OCI-M2 (cell line): Measurements from ENCODE around the gene LTA4H.

ENCODE experiments used
- DNase-seq: peaks from one replicate; lab custom pipeline; 2025; ENCODE audit not compliant: unreplicated experiment; lab: John Stamatoyannopoulos, UW

Gene LTA4H

GRCh38 chr12:96034621-96035282 lies 635 bp downstream of the LTA4H start:
- no peak for DNase-seq

DNA sequence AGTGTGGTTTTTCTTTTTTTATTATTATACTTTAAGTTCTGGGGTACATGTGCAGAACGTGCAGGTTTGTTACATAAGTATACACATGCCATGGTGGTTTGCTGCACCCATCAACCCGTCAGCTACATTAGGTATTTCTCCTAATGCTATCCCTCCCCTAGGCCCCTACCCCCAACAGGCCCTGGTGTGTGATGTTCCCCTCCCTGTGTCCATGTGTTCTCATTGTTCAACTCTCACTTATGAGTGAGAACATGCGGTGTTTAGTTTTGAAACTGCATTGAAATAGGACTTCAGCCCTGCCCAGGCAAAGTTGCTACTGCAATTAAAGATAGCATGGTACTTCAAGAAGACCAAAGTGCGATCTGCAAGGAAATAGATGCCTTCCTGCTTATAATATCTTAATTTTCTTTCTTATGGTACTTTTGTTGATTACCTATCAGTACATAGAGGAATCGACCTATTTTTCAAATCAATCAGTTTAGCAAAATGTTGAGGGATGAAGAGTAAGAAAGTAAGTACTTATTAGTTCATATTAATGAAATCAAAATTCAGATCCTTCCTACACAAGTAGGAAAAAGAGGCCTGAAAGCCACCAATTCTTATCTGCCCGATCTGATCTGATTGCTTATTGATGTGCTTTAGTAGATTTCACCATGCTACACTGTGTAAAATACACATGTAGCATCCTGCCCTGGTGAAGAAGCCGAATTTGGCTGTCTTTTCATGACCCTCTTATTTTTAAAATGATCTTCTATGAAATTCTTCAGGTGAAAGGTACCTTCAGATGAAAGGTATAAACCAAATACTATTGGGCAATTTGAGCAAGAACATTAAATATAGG lies 1.6 kb downstream of the LTA4H start:
- no peak for DNase-seq

DNA sequence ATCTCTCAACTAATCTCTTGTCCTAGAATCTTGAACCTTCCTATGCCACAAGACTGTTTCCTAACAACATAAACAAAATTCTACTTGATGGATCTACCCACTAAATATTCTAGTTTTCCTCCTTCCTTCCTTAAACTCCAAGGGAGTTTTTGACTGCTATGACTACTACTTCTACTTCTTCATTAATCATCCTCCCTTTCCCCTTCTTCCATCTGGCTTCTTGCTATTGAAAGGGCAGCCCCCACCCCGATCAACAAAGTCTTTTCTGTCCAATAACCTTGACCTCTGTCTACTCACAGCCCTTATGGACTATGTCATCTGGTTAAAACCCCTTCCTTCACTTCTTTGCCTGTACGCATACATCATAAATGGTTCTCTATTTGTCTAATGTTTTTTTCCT lies 5.6 kb downstream of the LTA4H start:
- DNase-seq, result no peak

GRCh38 chr12:96028538-96028937 lies 6.8 kb downstream of the LTA4H start:
- no peak for DNase-seq

DNA sequence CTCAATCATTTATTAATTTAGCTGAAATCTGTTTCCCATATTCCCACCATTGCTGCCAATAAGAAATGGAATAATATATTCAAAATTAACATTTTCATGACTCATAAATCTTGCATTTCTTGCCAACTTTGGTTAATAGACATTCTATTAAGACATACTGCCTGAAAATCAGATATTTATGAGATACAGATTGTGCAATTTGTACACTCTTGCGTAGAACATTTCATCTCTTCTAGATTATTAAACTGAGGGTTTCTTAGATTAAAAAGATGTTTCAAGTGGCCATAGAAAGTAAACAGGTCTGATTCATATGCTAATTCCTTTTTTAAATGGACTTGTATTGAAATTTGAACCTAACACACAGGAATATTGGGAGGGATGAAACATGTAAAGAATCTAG lies 9.1 kb downstream of the LTA4H start:
- DNase-seq, result no peak

- DNase-seq, result no peak
Measured at GRCh38 chr12:96025518-96025917, 9.9 kb downstream of the LTA4H start.

- no peak for DNase-seq
Measured at GRCh38 chr12:96020314-96021003, 14.9 kb downstream of the LTA4H start.

DNA sequence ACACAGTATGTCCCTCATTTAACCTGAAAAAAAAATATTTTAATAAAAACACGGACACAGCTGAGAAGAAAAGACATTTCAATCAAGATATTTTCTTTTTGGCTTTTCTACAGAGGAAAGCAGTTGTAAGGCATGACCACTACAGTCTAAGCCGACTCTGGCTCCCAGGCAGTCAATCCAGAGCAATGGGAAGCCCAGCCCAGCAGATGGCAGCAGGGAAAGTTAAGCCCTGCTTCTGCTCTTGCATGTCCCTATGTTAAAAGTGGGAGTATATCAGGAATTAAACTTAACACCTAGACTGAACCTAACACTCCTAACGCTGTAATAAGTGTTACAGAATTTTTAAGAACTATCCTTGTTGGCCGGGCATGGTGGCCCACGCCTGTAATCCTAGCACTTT lies 19.7 kb downstream of the LTA4H start:
- DNase-seq, result no peak

GRCh38 chr12:96014943-96015599 lies 20.3 kb downstream of the LTA4H start:
- no peak for DNase-seq

DNA sequence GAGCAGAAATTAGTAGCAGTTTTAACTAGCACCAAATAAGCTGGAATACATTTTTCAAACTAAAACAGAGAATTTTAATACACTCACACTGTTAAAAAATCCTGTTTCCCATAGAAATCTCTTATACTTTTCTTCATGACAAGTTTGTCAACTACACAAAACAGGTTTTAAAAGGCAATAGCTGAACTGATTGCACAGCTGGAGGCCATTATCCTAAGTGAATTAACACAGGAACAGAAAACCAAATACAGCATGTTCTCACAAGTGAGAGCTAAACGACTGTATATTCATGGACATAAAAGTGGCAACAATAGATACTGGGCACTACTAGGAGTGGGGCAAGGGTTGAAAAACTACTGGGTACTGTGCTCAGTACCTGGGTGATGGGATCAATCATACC lies 27.7 kb downstream of the LTA4H start:
- DNase-seq, result no peak

DNA sequence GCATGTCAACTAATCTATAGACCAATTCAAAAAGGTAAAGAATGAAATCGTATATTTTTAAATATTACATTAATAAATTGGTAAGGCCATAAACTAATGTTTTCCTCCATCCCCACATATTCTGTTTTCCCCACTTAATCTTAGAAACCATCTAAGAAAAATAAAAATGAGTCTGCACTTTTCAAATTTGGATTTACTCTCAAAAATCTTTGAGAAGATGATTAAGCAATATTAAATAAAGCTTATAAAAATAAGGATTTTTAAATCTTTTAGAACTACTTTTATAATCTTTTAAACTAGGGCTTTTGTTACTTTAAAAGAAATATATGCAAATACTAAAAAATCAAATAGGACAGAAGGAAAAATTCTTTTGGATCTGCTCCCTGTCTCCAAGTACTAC lies 28.7 kb downstream of the LTA4H start:
- no peak for DNase-seq

GRCh38 chr12:96000858-96001257 lies 34.5 kb downstream of the LTA4H start:
- no peak for DNase-seq

- no peak for DNase-seq
Measured at GRCh38 chr12:95999484-95999883, 35.9 kb downstream of the LTA4H start.

DNA sequence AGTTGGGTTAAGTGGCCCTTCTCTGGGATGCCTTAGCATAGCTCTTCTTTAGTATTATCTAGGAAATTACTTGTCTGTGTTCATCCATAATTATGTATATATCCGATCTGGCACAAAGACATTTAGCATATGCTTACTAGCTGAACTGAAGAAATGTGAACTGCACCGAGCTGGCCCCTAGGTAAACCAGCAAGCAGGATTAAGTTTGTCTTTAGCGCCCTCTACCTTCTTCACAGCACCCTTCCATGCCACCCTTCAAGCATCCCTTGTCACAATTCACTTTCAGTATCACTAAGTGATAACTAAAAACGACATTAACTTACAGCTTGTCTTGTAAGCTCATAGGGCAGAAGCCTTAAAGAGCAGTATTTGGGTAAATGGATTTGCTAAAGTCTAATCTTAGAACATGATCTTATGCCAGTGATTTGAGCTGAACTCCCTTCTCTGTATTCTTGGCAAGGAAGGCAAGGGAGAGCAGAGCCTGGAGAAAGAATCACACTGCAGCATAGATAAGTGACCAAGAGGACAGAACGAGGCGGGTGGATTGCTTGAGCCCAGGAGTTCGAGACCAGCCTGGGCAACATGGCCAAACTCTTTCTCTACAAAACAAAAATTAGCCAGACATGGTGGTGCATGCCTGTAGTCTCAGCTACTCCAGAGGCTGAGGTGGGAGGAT lies 36.6 kb downstream of the LTA4H start:
- DNase-seq, result no peak

DNA sequence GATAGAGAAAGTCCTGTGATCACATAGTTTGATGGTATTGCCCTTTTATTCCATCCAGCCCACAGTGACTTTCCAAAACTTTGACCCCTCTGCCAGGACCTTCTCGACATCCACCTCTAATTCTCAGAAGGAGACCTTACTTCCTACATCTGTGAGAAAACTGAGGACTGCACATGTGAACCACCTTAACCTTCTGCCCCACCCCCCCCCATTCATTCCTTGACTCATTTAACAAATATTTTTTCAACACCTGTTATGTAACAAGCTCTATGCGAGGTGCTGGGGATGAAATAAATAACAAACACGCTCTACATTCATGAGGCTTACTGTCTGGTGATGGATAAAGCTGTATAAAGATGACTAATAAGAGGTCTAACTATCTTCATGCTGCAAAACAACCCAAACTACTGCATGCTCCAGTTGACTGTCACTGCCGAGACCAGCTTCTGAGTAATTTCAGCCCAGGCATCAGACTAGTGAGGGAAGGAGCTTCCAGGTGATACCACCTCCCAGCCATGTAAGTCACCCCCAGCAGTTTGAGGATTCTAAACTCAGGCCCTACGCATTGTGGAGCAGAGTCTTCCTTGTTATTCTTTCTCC lies 37.4 kb downstream of the LTA4H start:
- DNase-seq, result no peak

- DNase-seq, result no peak
Measured at GRCh38 chr12:95997276-95997675, 38.1 kb downstream of the LTA4H start.

DNA sequence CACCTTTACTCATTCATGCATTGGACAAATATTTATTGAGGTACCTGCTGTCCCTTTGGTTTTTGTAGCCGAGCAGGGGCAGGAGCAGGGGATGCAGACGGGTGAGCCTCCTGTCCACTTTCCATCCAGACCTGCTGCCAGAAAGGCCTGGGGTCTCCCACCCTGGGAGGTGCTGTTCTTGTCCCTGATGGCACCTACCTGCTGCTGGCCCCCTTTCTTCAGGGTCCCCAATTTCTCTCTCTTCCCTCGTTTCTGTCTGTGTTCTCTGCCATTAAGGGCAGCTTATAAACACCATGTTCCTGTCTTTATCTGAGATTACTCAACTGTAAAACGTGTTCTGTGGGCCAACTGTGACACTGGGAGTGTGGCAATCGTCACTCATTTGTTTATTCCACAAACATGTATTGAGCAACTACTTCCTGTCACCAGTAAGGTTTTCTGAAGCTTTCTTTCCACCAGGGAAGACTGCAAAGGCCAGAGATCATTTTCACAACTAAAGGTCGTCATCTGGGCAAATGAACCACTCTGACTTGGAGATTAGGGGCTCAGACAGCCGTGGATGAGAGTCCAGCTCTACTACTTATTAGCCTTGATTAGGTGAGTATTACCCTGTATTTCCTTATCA lies 39.2 kb downstream of the LTA4H start, which contains the start of gene HAL:
Gene HAL (minus strand): TSS at position 311 of the 625 bp plus-strand sequence. CDS start 434 bp downstream, outside the sequence.
- DNase-seq, result no peak

DNA sequence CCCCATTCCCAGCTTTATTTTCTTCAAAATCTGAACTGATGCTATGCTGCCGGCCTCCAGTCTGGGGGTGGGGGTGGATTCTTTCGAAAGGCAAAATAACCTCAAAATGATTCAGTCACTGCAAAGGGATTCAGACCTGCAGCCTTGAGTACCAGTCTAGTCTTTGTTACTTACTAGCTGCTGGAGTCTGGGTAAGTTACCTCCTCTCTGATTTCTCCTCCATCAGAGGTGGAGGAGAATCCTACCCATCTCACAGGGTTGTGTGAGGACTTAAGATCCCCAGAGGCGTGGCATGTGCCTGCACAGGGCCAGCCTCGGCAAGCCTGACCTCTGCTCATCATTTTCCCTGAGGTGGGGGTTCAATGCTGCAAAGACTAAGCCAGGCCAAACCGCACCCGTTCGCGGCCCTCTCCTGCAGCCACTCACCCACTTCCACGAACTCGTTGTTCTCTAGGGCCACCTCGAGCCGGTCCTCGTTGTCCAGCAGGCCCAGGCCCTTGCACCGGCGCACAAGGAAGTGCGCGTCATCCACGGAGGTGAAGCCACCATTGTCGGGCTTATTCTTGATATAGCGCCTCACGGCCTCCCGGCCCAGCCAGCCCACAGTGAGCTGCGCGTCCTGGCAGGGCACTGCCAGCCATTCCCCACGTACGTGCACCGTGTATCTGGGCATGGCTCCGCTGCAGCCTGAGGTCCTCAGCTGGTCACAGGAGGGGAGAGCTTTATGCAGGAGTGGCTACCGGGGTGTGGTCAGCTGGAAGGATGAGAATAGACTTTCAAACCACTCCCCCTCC lies 40.0 kb downstream of the LTA4H start:
- DNase-seq, result no peak

GRCh38 chr12:95994476-95994875 lies 40.9 kb downstream of the LTA4H start:
- no peak for DNase-seq
